Caco-2 (cell line): ENCODE results near the gene CACNA2D1. TPM values are rescaled to one million over a fixed set of nuclear protein-coding genes. Genes with fewer than 3 reads are reported as not detected.

Source experiments
- BruUV-seq: library from RNA; stranded (reverse); fragments of 400-500 nt; replicated peaks from 2 replicates; lab custom pipeline; 2021; lab: Mats Ljungman, UMichigan
- CTCF ChIA-PET: fragments of 300-600 bp; sonication (Branson Sonifier 250); formaldehyde crosslinking; loops from one replicate; lab custom pipeline; 2022; ENCODE audit warnings: antibody characterized with exemption; lab: Charles Lee
- POLR2A ChIA-PET: fragments of 300-600 bp; sonication (Branson Sonifier 250); formaldehyde crosslinking; loops from one replicate; lab custom pipeline; 2022; ENCODE audit warnings: antibody characterized with exemption; lab: Charles Lee
- DNase-seq, 2 experiments: peaks; one replicate each; pipeline versions ENCODE4 v3.0.0 to v3.0.0-alpha.2; 2020 to 2022
- H3K27me3 ChIP-seq: replicated peaks from 2 replicates; pipeline ENCODE4 v1.6.0; 2011; ENCODE audit warnings: low read length; ENCODE audit not compliant: control insufficient read depth, insufficient read depth
- H3K36me3 ChIP-seq: 2 replicates; pipeline ENCODE4 v1.5.1; 2011; ENCODE audit warnings: low read length; ENCODE audit not compliant: control insufficient read depth, insufficient read depth
- H3K4me1 ChIP-seq: fragments of 250-450 bp; sonication (Bioruptor Pico); 2 replicates; pipeline ENCODE4 v1.5.1; 2020; ENCODE audit warnings: mild to moderate bottlenecking
- H3K4me3 ChIP-seq: 2 replicates; pipeline ENCODE4 v1.5.1; 2011; ENCODE audit warnings: low read depth, mild to moderate bottlenecking, control low read depth, low read length
- H3K9me3 ChIP-seq: fragments of 250-450 bp; sonication (Bioruptor Pico); 2 replicates; pipeline ENCODE4 v1.5.1; 2020; ENCODE audit warnings: mild to moderate bottlenecking, moderate library complexity
- H3K27ac Mint-ChIP-seq: one replicate; pipeline ENCODE4 v1.8.0; 2022; ENCODE audit warnings: mixed read lengths; ENCODE audit not compliant: unreplicated experiment
- H3K27me3 Mint-ChIP-seq: one replicate; pipeline ENCODE4 v1.8.0; 2022; ENCODE audit warnings: mixed read lengths; ENCODE audit not compliant: insufficient read depth, unreplicated experiment
- H3K36me3 Mint-ChIP-seq: one replicate; pipeline ENCODE4 v1.8.0; 2022; ENCODE audit warnings: mild to moderate bottlenecking, mixed read lengths; ENCODE audit not compliant: insufficient read depth, unreplicated experiment
- H3K4me1 Mint-ChIP-seq: one replicate; pipeline ENCODE4 v1.8.0; 2022; ENCODE audit warnings: low read depth, mixed read lengths; ENCODE audit not compliant: unreplicated experiment
- H3K4me3 Mint-ChIP-seq: one replicate; pipeline ENCODE4 v1.8.0; 2022; ENCODE audit warnings: mild to moderate bottlenecking, moderate library complexity, mixed read lengths; ENCODE audit not compliant: unreplicated experiment
- H3K9me3 Mint-ChIP-seq: one replicate; pipeline ENCODE4 v1.8.0; 2022; ENCODE audit warnings: mixed read lengths; ENCODE audit not compliant: unreplicated experiment
- CTCF ChIP-seq, 2 experiments: fragments of 200-600 bp in 1 of 2; IDR thresholded peaks; 1 replicate in 1 of 2; 2 replicates in 1 of 2; pipeline versions ENCODE4 v1.5.1 to v1.8.0; 2011 to 2022; ENCODE audit warnings: antibody characterized with exemption in 1 of 2, control low read depth in 1 of 2, inconsistent platforms in 1 of 2, low read depth in 1 of 2, low read length in 1 of 2, mild to moderate bottlenecking in 1 of 2, moderate library complexity in 1 of 2; ENCODE audit not compliant: insufficient read depth in 1 of 2, severe bottlenecking in 1 of 2, unreplicated experiment in 1 of 2
- intact Hi-C: fragments of 100-400 bp; cut with micrococcal nuclease; formaldehyde crosslinking; loops from one replicate; pipeline ENCODE4 v1.10.0; 2022; ENCODE audit not compliant: unreplicated experiment
- total RNA-seq: library from RNA; stranded (reverse); gene quantifications from 2 replicates; pipeline ENCODE4 v1.2.3, GENCODE V29; 2022

The CACNA2D1 gene
- total RNA-seq, 1 experiment from 2014 or later: not detected

GRCh38 chr7:82167558-82168314, 275.8 kb downstream of the CACNA2D1 start:
- Histone ChIP-seq H3K36me3 (no peaks in the 10 kb centered on the region), H3K4me1 (no peaks in the 10 kb centered on the region), H3K9me3 (no peaks in the 10 kb centered on the region), H3K4me3 (no peak overlapping the region), H3K27me3 (no peaks in the 10 kb centered on the region)
- DNase-seq: no peak
- Mint-ChIP-seq H3K27me3 (no peaks in the 10 kb centered on the region), H3K36me3 (no peaks in the 10 kb centered on the region), H3K4me1 (no peaks in the 10 kb centered on the region), H3K9me3 (no peaks in the 10 kb centered on the region), H3K27ac (no peak overlapping the region), H3K4me3 (no peak overlapping the region)
- POLR2A ChIA-PET: no interaction called here
- CTCF ChIA-PET: no interaction called here
- BruUV-seq: no TSS peak
- intact Hi-C loops: loop anchor here (10.0 kb wide), 2 partner anchors 123 to 407 kb away; no protein-coding TSS in a partner anchor
- TF ChIP-seq CTCF (IDR thresholded peaks at IDR 0.05; ENCODE audit: insufficient read depth in 1 of 2, low read depth in 1 of 2, low read length in 1 of 2, severe bottlenecking in 1 of 2, unreplicated experiment in 1 of 2): no peak

- POLR2A ChIA-PET: no interaction called here
- Histone ChIP-seq H3K36me3 (no peaks in the 10 kb centered on the region), H3K4me1 (no peaks in the 10 kb centered on the region), H3K27me3 (no peaks in the 10 kb centered on the region), H3K4me3 (no peak overlapping the region), H3K9me3 (no peaks in the 10 kb centered on the region)
- CTCF ChIA-PET: no interaction called here
- intact Hi-C loops: loop anchor here (10.0 kb wide), 2 partner anchors 122 to 408 kb away; no protein-coding TSS in a partner anchor
- DNase-seq: no peak
- Mint-ChIP-seq H3K9me3 (no peaks in the 10 kb centered on the region), H3K27ac (no peak overlapping the region), H3K4me3 (no peak overlapping the region), H3K27me3 (no peaks in the 10 kb centered on the region), H3K4me1 (no peaks in the 10 kb centered on the region), H3K36me3 (no peaks in the 10 kb centered on the region)
- no TSS peak for BruUV-seq
- TF ChIP-seq CTCF (IDR thresholded peaks at IDR 0.05; ENCODE audit: insufficient read depth in 1 of 2, low read depth in 1 of 2, low read length in 1 of 2, severe bottlenecking in 1 of 2, unreplicated experiment in 1 of 2): no peak
Measured at GRCh38 chr7:82166260-82167015, 277.1 kb downstream of the CACNA2D1 start.

DNA sequence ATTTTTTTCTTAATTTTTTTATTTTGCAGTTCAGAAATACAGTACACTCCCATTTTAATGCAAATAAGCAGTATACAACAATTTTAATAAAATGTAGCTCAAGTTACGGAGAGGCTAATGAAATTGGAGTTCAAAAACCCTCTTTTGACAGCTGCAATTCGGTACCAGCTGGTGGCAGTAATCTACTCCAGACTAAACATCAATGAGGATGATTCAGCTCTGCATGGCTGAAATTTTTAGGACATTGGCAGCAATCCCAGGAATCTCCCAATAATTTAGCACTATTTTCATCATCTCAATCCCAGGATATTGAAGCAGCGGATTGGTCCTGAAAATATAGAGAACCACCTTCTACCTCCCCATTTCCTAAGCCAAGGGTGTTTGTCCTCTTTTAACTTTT, 278.8 kb downstream of the CACNA2D1 start:
- H3K4me3 ChIP-seq: no peak overlapping the region
- no peak overlapping the region for H3K27ac Mint-ChIP-seq
- H3K27me3 Mint-ChIP-seq: no peaks in the 10 kb centered on the region
- CTCF ChIA-PET: no interaction called here
- H3K27me3 ChIP-seq: no peaks in the 10 kb centered on the region
- no peak overlapping the region for H3K4me3 Mint-ChIP-seq
- TF ChIP-seq CTCF (IDR thresholded peaks at IDR 0.05; ENCODE audit: insufficient read depth in 1 of 2, low read depth in 1 of 2, low read length in 1 of 2, severe bottlenecking in 1 of 2, unreplicated experiment in 1 of 2): peak in 1 of 2 experiments; percentile 4
- H3K9me3 ChIP-seq: no peaks in the 10 kb centered on the region
- H3K36me3 ChIP-seq: no peaks in the 10 kb centered on the region
- intact Hi-C loops: loop anchor here (10.0 kb wide), 2 partner anchors 120 to 410 kb away; no protein-coding TSS in a partner anchor
- DNase-seq: no peak
- H3K9me3 Mint-ChIP-seq: no peaks in the 10 kb centered on the region
- H3K36me3 Mint-ChIP-seq: no peaks in the 10 kb centered on the region
- POLR2A ChIA-PET: no interaction called here
- BruUV-seq: no TSS peak
- no peaks in the 10 kb centered on the region for H3K4me1 ChIP-seq
- no peaks in the 10 kb centered on the region for H3K4me1 Mint-ChIP-seq
